K562 (cell line): Measurements from ENCODE around the gene RBMS3. TPM values are rescaled to one million over a fixed set of nuclear protein-coding genes. Genes with fewer than 3 reads are reported as not detected.

Experiments used
- ATAC-seq: fragments of 200-7000 bp; cut with Tn5 transposase; 3 replicates; pipeline ENCODE4 v1.9.1; 2020; ENCODE audit warnings: moderate library complexity
- BruUV-seq: library from RNA; stranded (reverse); fragments of 400-500 nt; replicated peaks from 2 replicates; lab custom pipeline; 2021; lab: Mats Ljungman, UMichigan
- CTCF ChIA-PET: fragments of 300-600 bp; formaldehyde crosslinking; extraction: SDS; loops from one replicate; lab custom pipeline; 2021; ENCODE audit warnings: low intra/inter-chr PET ratio; lab: Yijun Ruan, JAX
- POLR2A ChIA-PET: fragments of 300-600, 350-650 bp; sonication (Branson Sonifier 250); formaldehyde crosslinking; extraction: SDS; loops from one replicate; lab custom pipeline; 2021; ENCODE audit warnings: antibody characterized with exemption, inconsistent platforms; lab: Yijun Ruan, JAX
- DNase-seq, 4 experiments: peaks; one replicate each; pipeline versions ENCODE4 v3.0.0 to v3.0.0-alpha.2; 2011 to 2018; ENCODE audit warnings: low spot score in 3 of 4, mixed read lengths in 3 of 4; ENCODE audit errors: extremely low read depth in 1 of 4
- FAIRE-seq: peaks from 2 replicates; lab custom pipeline; 2011; peaks lifted over from hg19 to GRCh38; lab: Jason Lieb, UNC
- H2AFZ ChIP-seq: 2 replicates; pipeline ENCODE4 v1.6.0; 2011; ENCODE audit warnings: low read depth, low read length, control low read depth, inconsistent platforms
- H3K27ac ChIP-seq: fragments of 200-600 bp; 3 replicates; pipeline ENCODE4 v1.8.0; 2011; ENCODE audit warnings: low read depth, mild to moderate bottlenecking, control low read depth, inconsistent platforms, low read length, moderate library complexity, mixed read lengths; ENCODE audit errors: extremely low read depth
- H3K27me3 ChIP-seq, 2 experiments: fragments of 300-600 bp in 1 of 2; 2 replicates in 1 of 2; 3 replicates in 1 of 2; pipeline versions ENCODE4 v1.6.0 to v1.8.0; 2011; ENCODE audit warnings: inconsistent platforms in 2 of 2, low read length in 2 of 2, mild to moderate bottlenecking in 1 of 2, mixed read lengths in 1 of 2, moderate library complexity in 1 of 2; ENCODE audit not compliant: control insufficient read depth in 2 of 2, insufficient read depth in 2 of 2
- H3K36me3 ChIP-seq: fragments of 300-600 bp; 3 replicates; pipeline ENCODE4 v1.8.0; 2011; ENCODE audit warnings: mild to moderate bottlenecking, low read length, inconsistent platforms; ENCODE audit not compliant: control insufficient read depth, insufficient read depth
- H3K4me1 ChIP-seq, 2 experiments: fragments of 200-600 bp in 1 of 2; replicated peaks in 1 of 2; 2 replicates in 1 of 2; 3 replicates in 1 of 2; pipeline versions ENCODE4 v1.5.1 to v1.8.0; 2011; ENCODE audit warnings: inconsistent platforms in 2 of 2, low read length in 2 of 2, mild to moderate bottlenecking in 1 of 2, mixed read lengths in 1 of 2, moderate library complexity in 1 of 2; ENCODE audit not compliant: control insufficient read depth in 2 of 2, insufficient read depth in 2 of 2
- H3K4me2 ChIP-seq: 2 replicates; pipeline ENCODE4 v1.6.1; 2011; ENCODE audit warnings: low read length, control low read depth, inconsistent platforms, mixed read lengths; ENCODE audit not compliant: insufficient read depth
- H3K4me3 ChIP-seq: fragments of 200-600 bp; sonication (generic), shearing (Covaris generic); 2 replicates; pipeline ENCODE4 v1.5.1; 2016; ENCODE audit warnings: control low read depth, inconsistent platforms
- H3K79me2 ChIP-seq: fragments of 200-600 bp; 3 replicates; pipeline ENCODE4 v1.8.0; 2011; ENCODE audit warnings: low read length, inconsistent platforms; ENCODE audit not compliant: control insufficient read depth, insufficient read depth
- H3K9ac ChIP-seq, 2 experiments: 2 replicates each; pipeline versions ENCODE4 v1.6.0 to v1.6.1; 2011; ENCODE audit warnings: low read depth in 2 of 2, low read length in 2 of 2, control low read depth in 1 of 2, inconsistent platforms in 1 of 2, mild to moderate bottlenecking in 1 of 2, mixed read lengths in 1 of 2; ENCODE audit not compliant: insufficient read depth in 1 of 2
- H3K9me1 ChIP-seq: one replicate; pipeline ENCODE4 v1.6.0; 2011; ENCODE audit warnings: inconsistent platforms, mild to moderate bottlenecking, low read length, moderate library complexity; ENCODE audit not compliant: control insufficient read depth, insufficient read depth
- H3K9me3 ChIP-seq: replicated peaks from 2 replicates; pipeline ENCODE4 v1.5.1; 2011; ENCODE audit warnings: low read depth, low read length, inconsistent platforms; ENCODE audit not compliant: control insufficient read depth, insufficient read depth
- H4K20me1 ChIP-seq: replicated peaks from 2 replicates; pipeline ENCODE4 v1.6.1; 2011; ENCODE audit warnings: low read length, inconsistent platforms, mixed read lengths; ENCODE audit not compliant: control insufficient read depth, insufficient read depth
- ASH1L ChIP-seq: fragments of 450-650 bp; IDR thresholded peaks from 2 replicates; pipeline ENCODE4 v1.6.1; 2018; ENCODE audit warnings: borderline replicate concordance, mild to moderate bottlenecking, low read depth; ENCODE audit not compliant: partially characterized antibody
- EWSR1 ChIP-seq: fragments of 450-650 bp; IDR thresholded peaks from 2 replicates; pipeline ENCODE4 v1.6.1; 2018; ENCODE audit warnings: borderline replicate concordance, mild to moderate bottlenecking, low read depth, moderate library complexity; ENCODE audit not compliant: partially characterized antibody
- IFI16 ChIP-seq: fragments of 250-450 bp; sonication (Bioruptor Pico); IDR thresholded peaks from 2 replicates; pipeline ENCODE4 v2.1.2; 2022; ENCODE audit warnings: mild to moderate bottlenecking, inconsistent platforms
- KLF10 ChIP-seq: fragments of 250-450 bp; sonication (Bioruptor Pico); IDR thresholded peaks from 2 replicates; pipeline ENCODE4 v1.6.1; 2021; ENCODE audit warnings: matching md5 sums
- MAFF ChIP-seq: IDR thresholded peaks from 2 replicates; pipeline ENCODE4 v1.6.1; 2012; ENCODE audit warnings: low read length, improper control_type of control experiment
- PURB ChIP-seq: sonication (generic); formaldehyde crosslinking; IDR thresholded peaks from 2 replicates; pipeline ENCODE4 v1.9.0; 2021; ENCODE audit warnings: low read depth, mild to moderate bottlenecking, missing genetic modification reagents
- SFPQ ChIP-seq: fragments of 200-400 bp; formaldehyde crosslinking; IDR thresholded peaks from 2 replicates; pipeline ENCODE4 v1.6.1; 2017; ENCODE audit warnings: mild to moderate bottlenecking, low read depth, low read length, moderate library complexity
- SPI1 ChIP-seq: IDR thresholded peaks from 2 replicates; pipeline ENCODE4 v1.6.1; 2011; ENCODE audit warnings: low read depth, low read length, control low read depth, borderline replicate concordance
- TAF9B ChIP-seq: fragments of 450-650 bp; IDR thresholded peaks from 2 replicates; pipeline ENCODE4 v1.6.1; 2018; ENCODE audit warnings: mild to moderate bottlenecking; ENCODE audit not compliant: partially characterized antibody
- ZFP1 ChIP-seq: fragments of 450-650 bp; formaldehyde crosslinking; IDR thresholded peaks from 2 replicates; pipeline ENCODE4 v1.4.0; 2020; ENCODE audit warnings: mild to moderate bottlenecking, mixed read lengths
- ZNF57 ChIP-seq: fragments of 450-650 bp; formaldehyde crosslinking; IDR thresholded peaks from 2 replicates; pipeline ENCODE4 v1.4.0; 2020; ENCODE audit warnings: mild to moderate bottlenecking, moderate library complexity
- WGBS: fragments of 100-300 bp; shearing (Covaris generic); methylation state at CpG from one replicate; pipeline ENCODE4 v1.1.6; 2016; ENCODE audit warnings: low coverage, mixed read lengths; ENCODE audit not compliant: insufficient coverage; ENCODE audit errors: missing lambda C conversion rate; 5-methylcytosine and 5-hydroxymethylcytosine counted together
- in situ Hi-C: fragments of 300-500 bp; cut with MboI; formaldehyde crosslinking; loops from 4 replicates; pipeline ENCODE4 v1.15.0; 2018; ENCODE audit warnings: inconsistent platforms, mixed read lengths
- intact Hi-C: fragments of 100-400 bp; cut with micrococcal nuclease; formaldehyde crosslinking; loops from 2 replicates; pipeline ENCODE4 v1.14.2; 2022
- polyA plus RNA-seq, 8 experiments: library from polyadenylated mRNA; depleted of rRNA in 4 of 8; stranded (reverse) in 5 of 8; unstranded in 3 of 8; fragments of >200 nt; fragmentation: Nextera tagmentation in 2 of 8; fragmentation: Illumina TruSeq in 1 of 8; extraction: Ambion mirVana in 2 of 8; extraction: Trizol in 1 of 8; gene quantifications; 2 replicates each; pipeline versions ENCODE4 v1.2.1 to v1.2.3, GENCODE V29; 2011 to 2014; ENCODE audit warnings: inconsistent platforms in 1 of 8, missing spikeins in 1 of 8
- total RNA-seq, 7 experiments: library from RNA; depleted of rRNA in 6 of 7; stranded (reverse); fragments of >200 nt in 6 of 7; fragmentation: Illumina TruSeq in 2 of 7; extraction: Trizol in 2 of 7; gene quantifications; 2 replicates each; pipeline versions ENCODE4 v1.2.1 to v1.2.3, GENCODE V29; 2011 to 2021; ENCODE audit warnings: low replicate concordance in 1 of 7

RBMS3 gene
- total and polyA plus RNA-seq, 9 of the 15 experiments (the other 6 are each of a cell fraction or from before 2014, with no cell fraction given): 0.20 TPM; not detected in 8

GRCh38 chr3:29926378-29926777 lies 645.5 kb downstream of the RBMS3 start (continued):
- TF ChIP-seq KLF10 (no peak), ZNF57 (CRISPR knock-in tag) (no peak), MAFF (no peak), SPI1 (no peak)

- no peak overlapping the region for H3K9ac ChIP-seq
- in situ Hi-C loops: no loop called here
- TF ChIP-seq PURB (CRISPR knock-in tag) (no peak), TAF9B (no peak), EWSR1 (no peak), SFPQ (no peak), IFI16 (CRISPR knock-in tag) (no peak), ZFP1 (CRISPR knock-in tag) (no peak), ASH1L (no peak)
- no peaks in the 10 kb centered on the region for H3K79me2 ChIP-seq
- H2AFZ ChIP-seq: no peak overlapping the region
- POLR2A ChIA-PET: no interaction called here
- 0% methylated on average over 2 of the region's 2 CpGs for WGBS
- CTCF ChIA-PET: no interaction called here
- no TSS peak for BruUV-seq
- H3K4me1 ChIP-seq: no peaks in the 10 kb centered on the region
- no peak overlapping the region for H3K27ac ChIP-seq
- no peaks in the 10 kb centered on the region for H3K9me3 ChIP-seq
- H3K27me3 ChIP-seq: no peaks in the 10 kb centered on the region
- intact Hi-C loops: no loop called here
- no peaks in the 10 kb centered on the region for H3K9me1 ChIP-seq
- no peak for FAIRE-seq
- H4K20me1 ChIP-seq: no peaks in the 10 kb centered on the region
- DNase-seq: no peak
- no peak overlapping the region for H3K4me3 ChIP-seq
- H3K36me3 ChIP-seq: no peaks in the 10 kb centered on the region
- H3K4me2 ChIP-seq: no peak overlapping the region
- no peak for ATAC-seq
These were observed 651.9 kb downstream of the RBMS3 start for GRCh38 chr3:29932696-29933325.
